Body of pancreas (tissue), 4 donors: Measurements from ENCODE around the gene KIRREL2. TPM values are rescaled to one million over a fixed set of nuclear protein-coding genes. Genes with fewer than 3 reads are reported as not detected.

Source experiments
- ATAC-seq: fragments of 150-250 bp; one replicate; pipeline ENCODE4 v1.9.1; 2016
- DNase-seq, 4 donors: peaks; one replicate each; pipeline ENCODE4 v3.0.0-alpha.2; 2019
- H3K27ac ChIP-seq, 4 donors: fragments of 200-600 bp; sonication (generic); 1 replicate in 3 of 4; 2 replicates in 1 of 4; pipeline versions ENCODE4 v1.5.1 to v1.6.1; 2016 to 2019; ENCODE audit warnings: mild to moderate bottlenecking in 1 of 4, mixed read lengths in 1 of 4, moderate library complexity in 1 of 4
- H3K27me3 ChIP-seq, 2 donors: fragments of 200-600 bp; sonication (generic); one replicate each; pipeline ENCODE4 v1.6.0; 2016; ENCODE audit warnings: mild to moderate bottlenecking in 1 of 2
- H3K36me3 ChIP-seq, 2 donors: fragments of 200-600 bp; sonication (generic); replicated peaks in 1 of 2; 2 replicates each; pipeline ENCODE4 v1.5.1; 2016; ENCODE audit warnings: low read depth in 2 of 2; ENCODE audit not compliant: insufficient read depth in 1 of 2
- H3K4me1 ChIP-seq: fragments of 200-600 bp; sonication (generic); one replicate; pipeline ENCODE4 v1.6.0; 2016
- H3K4me3 ChIP-seq, 2 donors: fragments of 200-600 bp; sonication (generic); 1 replicate in 1 of 2; 2 replicates in 1 of 2; pipeline ENCODE4 v1.5.1; 2016 to 2019
- H3K9me3 ChIP-seq, 3 donors: fragments of 200-600 bp; sonication (generic); 1 replicate in 2 of 3; 2 replicates in 1 of 3; pipeline ENCODE4 v1.5.1; 2016
- POLR2A ChIP-seq, 3 donors: fragments of 450-650 bp; IDR thresholded peaks; one replicate each; pipeline ENCODE4 v1.6.1; 2016; ENCODE audit warnings: antibody characterized with exemption in 3 of 3, mild to moderate bottlenecking in 2 of 3
- WGBS, 2 donors: methylation state at CpG; one replicate each; pipeline ENCODE4 v1.1.5; 2017; 5-methylcytosine and 5-hydroxymethylcytosine counted together
- intact Hi-C: fragments of 100-400 bp; cut with DNase I; formaldehyde crosslinking; loops from one replicate; pipeline ENCODE4 v1.15.1; 2023
- total RNA-seq, 2 donors: library from RNA; depleted of rRNA; stranded (reverse); fragments of >200 nt; gene quantifications; one replicate each; pipeline ENCODE4 v1.1.0, GENCODE V29; 2016
- TF ChIP-seq, protein P1 (sequence below), 7 experiments: fragments of 450-650 bp in 4 of 7; fragments of 200-600 bp in 3 of 7; sonication (generic) in 3 of 7; IDR thresholded peaks; one replicate each; pipeline ENCODE4 v1.5.1; 2016 to 2019; ENCODE audit warnings: antibody characterized with exemption in 7 of 7

KIRREL2 gene
- total RNA-seq, 2 donors from 2014 or later: 42.5 to 75.5 TPM

DNA sequence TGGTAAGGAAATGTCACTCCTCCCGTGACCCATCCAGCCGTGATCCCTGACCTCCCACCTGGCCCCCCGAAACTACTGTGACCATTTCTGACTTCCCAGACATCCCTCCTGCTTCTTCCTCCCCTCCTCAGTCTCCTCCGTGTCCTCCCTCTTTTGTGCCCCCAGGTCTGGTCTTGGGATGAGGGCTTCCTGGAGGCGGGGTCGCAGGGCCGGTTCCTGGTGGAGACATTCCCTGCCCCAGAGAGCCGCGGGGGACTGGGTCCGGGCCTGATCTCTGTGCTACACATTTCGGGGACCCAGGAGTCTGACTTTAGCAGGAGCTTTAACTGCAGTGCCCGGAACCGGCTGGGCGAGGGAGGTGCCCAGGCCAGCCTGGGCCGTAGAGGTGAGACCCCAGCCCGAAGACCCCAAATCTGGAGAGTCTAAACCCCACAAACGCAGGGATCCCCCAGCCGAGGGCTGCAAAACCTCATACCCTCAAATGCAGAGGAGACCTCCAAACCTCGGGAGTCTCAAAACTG, 5.0 kb downstream of the KIRREL2 start:
- Histone ChIP-seq H3K9me3 (no peaks in the 10 kb centered on the region), H3K4me3 (no peak overlapping the region), H3K36me3 (peaks cover 0 to 5% of the 10 kb centered on the region in 2 donors), H3K4me1 (peaks cover 39% of the 10 kb centered on the region), H3K27me3 (no peaks in the 10 kb centered on the region), H3K27ac (peak overlapping the region in 1 of 4 donors; percentile 34)
- no peak for ATAC-seq
- WGBS, 2 donors: 63 to 70% methylated on average over 13 to 19 of the region's 19 CpGs
- TF ChIP-seq POLR2A (IDR thresholded peaks at IDR 0.05): no peak
- TF ChIP-seq, protein P1, sequence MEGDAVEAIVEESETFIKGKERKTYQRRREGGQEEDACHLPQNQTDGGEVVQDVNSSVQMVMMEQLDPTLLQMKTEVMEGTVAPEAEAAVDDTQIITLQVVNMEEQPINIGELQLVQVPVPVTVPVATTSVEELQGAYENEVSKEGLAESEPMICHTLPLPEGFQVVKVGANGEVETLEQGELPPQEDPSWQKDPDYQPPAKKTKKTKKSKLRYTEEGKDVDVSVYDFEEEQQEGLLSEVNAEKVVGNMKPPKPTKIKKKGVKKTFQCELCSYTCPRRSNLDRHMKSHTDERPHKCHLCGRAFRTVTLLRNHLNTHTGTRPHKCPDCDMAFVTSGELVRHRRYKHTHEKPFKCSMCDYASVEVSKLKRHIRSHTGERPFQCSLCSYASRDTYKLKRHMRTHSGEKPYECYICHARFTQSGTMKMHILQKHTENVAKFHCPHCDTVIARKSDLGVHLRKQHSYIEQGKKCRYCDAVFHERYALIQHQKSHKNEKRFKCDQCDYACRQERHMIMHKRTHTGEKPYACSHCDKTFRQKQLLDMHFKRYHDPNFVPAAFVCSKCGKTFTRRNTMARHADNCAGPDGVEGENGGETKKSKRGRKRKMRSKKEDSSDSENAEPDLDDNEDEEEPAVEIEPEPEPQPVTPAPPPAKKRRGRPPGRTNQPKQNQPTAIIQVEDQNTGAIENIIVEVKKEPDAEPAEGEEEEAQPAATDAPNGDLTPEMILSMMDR (IDR thresholded peaks at IDR 0.05): no peak
- intact Hi-C loops: no loop called here
- DNase-seq: no peak

DNA sequence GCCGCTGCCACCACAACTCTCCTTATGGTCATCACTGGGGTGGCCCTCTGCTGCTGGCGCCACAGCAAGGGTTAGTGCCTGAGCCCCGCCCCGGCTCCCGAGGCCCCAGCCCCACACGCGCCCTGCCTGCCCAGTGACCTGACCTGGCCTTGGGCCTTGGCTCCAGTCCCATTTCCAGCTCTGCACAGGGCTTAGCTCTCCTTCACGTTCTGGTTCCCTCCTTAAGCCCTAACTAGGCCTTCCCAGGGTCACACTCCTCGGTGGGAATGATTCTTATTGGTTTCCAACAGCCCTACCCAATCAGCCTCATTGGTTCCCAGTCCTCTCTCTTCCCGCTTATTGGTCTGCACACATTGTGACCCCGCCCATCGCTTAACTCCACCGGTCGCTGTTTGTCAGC, 5.8 kb downstream of the KIRREL2 start:
- 64 to 67% methylated on average over 11 to 14 of the region's 14 CpGs for WGBS, 2 donors
- H3K4me1 ChIP-seq: peaks cover 35% of the 10 kb centered on the region
- intact Hi-C loops: no loop called here
- peak in 3 of 4 donors; percentile 34 to 63 (median 50) for DNase-seq
- no peaks in the 10 kb centered on the region for H3K27me3 ChIP-seq
- H3K36me3 ChIP-seq: peaks cover 0 to 5% of the 10 kb centered on the region in 2 donors
- peak; percentile 31 for ATAC-seq
- peak overlapping the region in 1 of 4 donors; percentile 34 for H3K27ac ChIP-seq
- H3K4me3 ChIP-seq: no peak overlapping the region
- no peaks in the 10 kb centered on the region for H3K9me3 ChIP-seq
- TF ChIP-seq POLR2A (IDR thresholded peaks at IDR 0.05): no peak
- TF ChIP-seq, protein P1 (IDR thresholded peaks at IDR 0.05): no peak

DNA sequence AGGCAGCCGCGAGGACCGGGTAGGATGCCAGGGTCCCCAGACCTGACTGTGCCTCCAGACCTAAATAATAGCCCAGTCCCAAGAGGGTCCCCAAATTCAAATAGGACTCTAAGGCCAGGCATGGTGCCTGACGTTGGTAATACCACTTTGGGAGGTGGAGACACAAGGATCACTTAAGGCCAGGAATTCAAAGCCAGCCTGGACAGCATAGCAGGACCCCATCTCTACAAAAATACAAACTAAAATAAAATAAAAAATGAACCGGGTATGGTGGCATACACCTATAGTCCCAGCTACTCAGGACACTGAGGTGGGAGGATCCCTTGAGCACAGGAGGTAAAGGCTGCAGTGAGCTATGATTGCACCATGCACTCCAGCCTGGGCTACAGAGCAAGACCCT, 6.3 kb downstream of the KIRREL2 start:
- no peak for DNase-seq
- peaks cover 37% of the 10 kb centered on the region for H3K4me1 ChIP-seq
- peaks cover 0 to 5% of the 10 kb centered on the region in 2 donors for H3K36me3 ChIP-seq
- no peak overlapping the region for H3K4me3 ChIP-seq
- TF ChIP-seq, protein P1 (IDR thresholded peaks at IDR 0.05): no peak
- no peak for TF ChIP-seq POLR2A (IDR thresholded peaks at IDR 0.05)
- H3K27ac ChIP-seq: no peak overlapping the region
- no peak for ATAC-seq
- no peaks in the 10 kb centered on the region for H3K9me3 ChIP-seq
- intact Hi-C loops: no loop called here
- WGBS, 2 donors: 85 to 88% methylated on average over 5 of the region's 5 CpGs
- H3K27me3 ChIP-seq: no peaks in the 10 kb centered on the region

DNA sequence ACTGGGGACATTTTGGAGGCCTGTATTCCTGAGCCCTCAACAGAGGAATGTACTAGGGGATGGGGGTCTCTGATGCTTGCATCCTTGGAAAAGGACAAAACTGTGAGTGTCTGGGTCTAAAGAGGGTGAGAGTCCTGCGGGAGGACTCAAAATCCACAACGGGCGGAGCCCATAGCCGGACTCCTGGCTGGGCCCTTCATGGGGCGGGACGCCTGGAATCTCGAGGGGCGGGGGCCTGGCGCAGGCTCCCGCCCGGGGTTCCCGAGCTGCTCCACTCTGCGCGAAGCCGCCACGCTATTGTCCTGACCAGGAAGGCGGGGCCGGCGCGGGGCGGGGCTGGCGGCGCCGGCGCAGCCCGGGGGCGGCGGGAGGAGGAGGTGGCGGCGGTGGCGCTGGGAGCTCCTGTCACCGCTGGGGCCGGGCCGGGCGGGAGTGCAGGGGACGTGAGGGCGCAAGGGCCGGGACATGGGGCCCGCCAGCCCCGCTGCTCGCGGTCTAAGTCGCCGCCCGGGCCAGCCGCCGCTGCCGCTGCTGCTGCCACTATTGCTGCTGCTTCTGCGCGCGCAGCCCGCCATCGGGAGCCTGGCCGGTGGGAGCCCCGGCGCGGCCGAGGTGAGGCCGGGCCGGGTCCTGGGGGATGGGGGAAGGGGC, 11.6 kb downstream of the KIRREL2 start, which contains the start of gene APLP1:
Gene APLP1 (plus strand): TSS at position 403 of the 651 bp plus-strand sequence. CDS start 63 bp downstream, at position 466.
- peak within 1 kb of the TSS; percentile 56 to 74 for H3K4me3 ChIP-seq
- peaks cover 26% of the 10 kb centered on the region for H3K4me1 ChIP-seq
- TF ChIP-seq, protein P1 (IDR thresholded peaks at IDR 0.05): peak in 1 of 7 experiments; percentile 16
- TF ChIP-seq POLR2A (IDR thresholded peaks at IDR 0.05): peak; percentile 15 to 63 (median 37)
- 2% methylated on average over 48 of the region's 60 CpGs; no CpG with 5 or more reads in 1 of the 2 donors for WGBS, 2 donors
- peak; percentile 90 to 93 (median 90) for DNase-seq
- no peaks in the 10 kb centered on the region for H3K9me3 ChIP-seq
- ATAC-seq: peak; percentile 92
- intact Hi-C loops: no loop called here
- H3K36me3 ChIP-seq: peaks cover 0 to 5% of the 10 kb centered on the region in 2 donors
- H3K27ac ChIP-seq: peak within 1 kb of the TSS; percentile 50 to 80 (median 68)
- H3K27me3 ChIP-seq: no peaks in the 10 kb centered on the region
